Activated naive CD4-positive, alpha-beta T cell treated with anti-CD3 and anti-CD28 coated beads, Interleukin-2, amount 50 U/mL, for 24 hours (primary cell): ENCODE data around the gene ERC1.

Experiments
- H3K27ac Mint-ChIP-seq: one replicate; pipeline ENCODE4 v1.8.0; 2021; ENCODE audit warnings: mild to moderate bottlenecking, mixed read lengths
- H3K27me3 Mint-ChIP-seq: one replicate; pipeline ENCODE4 v1.8.0; 2021; ENCODE audit warnings: mixed read lengths
- H3K36me3 Mint-ChIP-seq: one replicate; pipeline ENCODE4 v1.8.0; 2021; ENCODE audit warnings: mixed read lengths
- H3K4me1 Mint-ChIP-seq: one replicate; pipeline ENCODE4 v1.8.0; 2021; ENCODE audit warnings: mixed read lengths
- H3K4me3 Mint-ChIP-seq: one replicate; pipeline ENCODE4 v1.8.0; 2021; ENCODE audit warnings: mild to moderate bottlenecking, mixed read lengths
- H3K9me3 Mint-ChIP-seq: one replicate; pipeline ENCODE4 v1.8.0; 2021; ENCODE audit warnings: mixed read lengths

The ERC1 gene

GRCh38 chr12:1435044-1435443, 444.0 kb downstream of the ERC1 start:
- no peak overlapping the region for H3K27ac Mint-ChIP-seq
- H3K4me3 Mint-ChIP-seq = no peak overlapping the region
- H3K36me3 Mint-ChIP-seq = peaks cover 2% of the 10 kb centered on the region
- H3K9me3 Mint-ChIP-seq = no peaks in the 10 kb centered on the region
- H3K27me3 Mint-ChIP-seq = no peaks in the 10 kb centered on the region
- H3K4me1 Mint-ChIP-seq = no peaks in the 10 kb centered on the region

DNA sequence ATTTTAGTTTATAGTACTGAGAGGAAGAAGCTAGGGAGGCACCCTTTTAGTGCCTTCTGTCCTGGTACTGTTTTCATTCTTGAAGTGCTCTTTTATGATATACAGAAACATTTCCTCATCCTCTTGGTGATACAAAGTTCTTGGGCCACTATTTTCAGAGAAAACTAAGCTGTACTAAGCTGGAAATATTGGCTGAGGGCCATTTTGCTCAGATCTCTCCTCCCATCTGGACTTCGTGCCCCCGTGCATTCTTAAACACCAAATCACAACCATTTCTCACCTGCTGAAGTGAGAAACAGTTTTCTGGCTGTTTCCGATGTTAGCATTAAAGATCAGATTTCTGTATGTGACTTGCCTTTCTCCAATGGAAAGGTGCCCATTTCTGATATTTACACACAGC, 444.4 kb downstream of the ERC1 start:
- no peak overlapping the region for H3K27ac Mint-ChIP-seq
- no peak overlapping the region for H3K4me3 Mint-ChIP-seq
- H3K4me1 Mint-ChIP-seq = no peaks in the 10 kb centered on the region
- H3K9me3 Mint-ChIP-seq = no peaks in the 10 kb centered on the region
- H3K27me3 Mint-ChIP-seq = no peaks in the 10 kb centered on the region
- peaks cover 2% of the 10 kb centered on the region for H3K36me3 Mint-ChIP-seq

DNA sequence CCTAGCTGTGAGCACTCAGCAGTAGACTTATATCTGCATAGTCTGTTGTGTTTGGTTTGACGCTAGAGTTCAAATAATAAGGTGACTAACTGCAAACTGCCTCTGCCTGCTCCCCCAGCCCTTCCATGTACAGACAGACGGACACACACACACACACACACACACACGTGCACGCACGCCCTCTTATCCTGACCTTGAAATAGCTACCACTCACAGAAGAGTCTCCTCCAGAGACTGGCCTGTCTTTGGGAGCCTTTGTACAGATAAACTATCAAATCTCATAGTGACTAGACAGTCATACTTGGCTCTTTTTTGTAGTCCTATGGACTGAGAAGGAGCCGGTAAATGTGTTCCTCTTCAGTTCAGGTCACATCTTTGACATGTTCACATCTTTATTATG, 445.0 kb downstream of the ERC1 start:
- Mint-ChIP-seq H3K4me1 (no peaks in the 10 kb centered on the region), H3K4me3 (no peak overlapping the region), H3K27me3 (no peaks in the 10 kb centered on the region), H3K36me3 (peaks cover 2% of the 10 kb centered on the region), H3K9me3 (no peaks in the 10 kb centered on the region), H3K27ac (no peak overlapping the region)

- H3K27me3 Mint-ChIP-seq = no peaks in the 10 kb centered on the region
- peaks cover 2% of the 10 kb centered on the region for H3K36me3 Mint-ChIP-seq
- no peak overlapping the region for H3K4me3 Mint-ChIP-seq
- H3K27ac Mint-ChIP-seq = no peak overlapping the region
- H3K4me1 Mint-ChIP-seq = no peaks in the 10 kb centered on the region
- no peaks in the 10 kb centered on the region for H3K9me3 Mint-ChIP-seq
Measured at GRCh38 chr12:1436981-1437380, 446.0 kb downstream of the ERC1 start.

DNA sequence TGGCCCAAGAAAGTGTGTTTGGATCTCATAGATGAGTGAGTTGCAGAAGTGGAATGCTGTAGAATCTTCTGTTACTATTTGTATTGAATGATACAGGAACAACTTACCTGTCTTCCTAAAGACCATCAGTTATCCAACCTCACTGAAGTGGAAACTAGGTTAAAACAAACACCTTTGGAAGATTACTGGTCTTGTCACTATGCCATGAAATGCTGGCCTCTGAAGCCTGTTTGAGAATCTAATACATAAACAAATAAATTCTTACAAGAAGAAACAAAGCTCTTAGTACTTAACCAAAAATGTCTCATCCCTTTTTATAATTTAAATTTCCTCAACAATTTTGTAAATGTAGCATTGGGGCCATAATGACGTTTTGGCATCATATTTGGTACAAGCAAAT, 448.2 kb downstream of the ERC1 start:
- H3K36me3 Mint-ChIP-seq = peaks cover 2% of the 10 kb centered on the region
- H3K4me3 Mint-ChIP-seq = no peak overlapping the region
- no peak overlapping the region for H3K27ac Mint-ChIP-seq
- no peaks in the 10 kb centered on the region for H3K4me1 Mint-ChIP-seq
- no peaks in the 10 kb centered on the region for H3K27me3 Mint-ChIP-seq
- no peaks in the 10 kb centered on the region for H3K9me3 Mint-ChIP-seq

DNA sequence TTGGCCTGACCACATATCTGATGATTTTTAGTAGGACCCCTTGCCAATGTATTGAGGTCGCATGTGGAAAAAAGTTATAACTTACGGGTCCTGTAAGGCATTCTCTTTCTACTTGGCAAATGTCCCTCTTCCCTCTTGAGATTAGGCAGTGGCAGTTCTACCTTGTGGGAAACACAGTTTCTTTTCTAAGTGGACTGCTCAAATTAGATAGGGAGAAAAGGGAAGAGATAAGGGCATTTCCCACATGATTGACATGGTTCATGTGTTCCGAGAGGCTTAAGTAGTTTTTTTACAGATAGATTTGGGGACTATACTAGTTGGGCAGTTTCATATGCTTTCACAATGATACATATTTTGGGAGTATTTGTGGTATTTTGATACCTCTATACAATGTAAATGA, 448.7 kb downstream of the ERC1 start:
- H3K9me3 Mint-ChIP-seq = no peaks in the 10 kb centered on the region
- H3K27ac Mint-ChIP-seq = no peak overlapping the region
- no peak overlapping the region for H3K4me3 Mint-ChIP-seq
- H3K4me1 Mint-ChIP-seq = no peaks in the 10 kb centered on the region
- peaks cover 2% of the 10 kb centered on the region for H3K36me3 Mint-ChIP-seq
- no peaks in the 10 kb centered on the region for H3K27me3 Mint-ChIP-seq

DNA sequence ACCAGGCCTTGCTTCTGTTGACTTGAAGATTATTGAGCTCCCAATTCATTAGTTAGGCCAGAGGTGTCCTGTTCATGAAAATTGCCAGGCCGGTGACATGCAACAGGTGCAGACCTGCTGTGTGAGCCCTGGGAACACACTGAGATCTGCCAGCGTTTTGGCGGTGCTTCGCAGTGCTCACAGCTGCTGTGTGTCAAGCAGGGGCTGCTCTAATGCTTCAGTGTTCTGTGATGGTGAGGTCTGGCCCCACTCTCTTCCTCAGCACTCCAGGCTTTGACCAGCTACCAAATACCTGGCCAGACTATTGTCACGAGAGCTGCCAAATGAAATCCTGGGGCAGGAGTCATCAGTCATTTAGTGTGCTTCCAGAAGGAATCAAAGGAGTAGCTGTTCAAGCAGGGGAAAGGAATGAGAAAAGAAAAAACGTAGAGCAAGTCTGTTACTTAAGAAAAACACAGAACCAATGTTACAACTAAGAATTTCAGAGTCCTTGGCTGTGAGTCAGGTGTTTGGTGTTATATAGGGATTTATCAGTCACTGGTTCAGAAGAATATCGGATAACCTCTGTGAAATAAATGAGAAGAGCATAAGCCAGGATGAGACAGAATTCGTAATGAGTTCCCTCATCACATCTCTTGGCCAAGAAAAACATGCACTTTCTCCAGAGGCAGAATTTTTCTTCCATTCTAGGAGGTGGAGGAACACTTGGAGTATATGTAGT, 452.6 kb downstream of the ERC1 start:
- no peaks in the 10 kb centered on the region for H3K4me1 Mint-ChIP-seq
- H3K36me3 Mint-ChIP-seq = peaks cover 18% of the 10 kb centered on the region
- no peaks in the 10 kb centered on the region for H3K9me3 Mint-ChIP-seq
- H3K27ac Mint-ChIP-seq = no peak overlapping the region
- H3K27me3 Mint-ChIP-seq = no peaks in the 10 kb centered on the region
- H3K4me3 Mint-ChIP-seq = no peak overlapping the region

DNA sequence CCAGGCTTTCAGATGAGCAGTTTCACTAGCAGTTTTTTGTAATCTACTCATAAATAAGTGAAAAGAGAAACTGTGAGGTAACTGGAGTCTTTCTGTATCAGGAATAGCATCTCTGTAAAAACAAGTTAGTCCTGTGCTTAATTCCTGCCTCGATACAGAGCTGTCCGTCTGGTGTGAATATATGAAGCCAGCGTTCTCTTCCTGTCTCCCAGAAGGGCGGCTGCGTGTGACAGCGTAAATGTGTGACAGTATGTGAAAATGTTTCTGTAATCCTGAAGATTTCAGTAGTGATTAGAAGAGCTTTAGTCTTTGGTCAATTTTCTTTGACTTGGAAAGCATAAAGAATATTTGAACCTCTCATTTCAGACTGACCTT, 453.1 kb downstream of the ERC1 start:
- Mint-ChIP-seq H3K27ac (no peak overlapping the region), H3K36me3 (peaks cover 18% of the 10 kb centered on the region), H3K9me3 (no peaks in the 10 kb centered on the region), H3K27me3 (no peaks in the 10 kb centered on the region), H3K4me3 (no peak overlapping the region), H3K4me1 (no peaks in the 10 kb centered on the region)

- Mint-ChIP-seq H3K4me1 (no peaks in the 10 kb centered on the region), H3K27ac (no peak overlapping the region), H3K9me3 (no peaks in the 10 kb centered on the region), H3K36me3 (peaks cover 20% of the 10 kb centered on the region), H3K27me3 (no peaks in the 10 kb centered on the region), H3K4me3 (no peak overlapping the region)
Measured at GRCh38 chr12:1445807-1446206, 454.8 kb downstream of the ERC1 start.

DNA sequence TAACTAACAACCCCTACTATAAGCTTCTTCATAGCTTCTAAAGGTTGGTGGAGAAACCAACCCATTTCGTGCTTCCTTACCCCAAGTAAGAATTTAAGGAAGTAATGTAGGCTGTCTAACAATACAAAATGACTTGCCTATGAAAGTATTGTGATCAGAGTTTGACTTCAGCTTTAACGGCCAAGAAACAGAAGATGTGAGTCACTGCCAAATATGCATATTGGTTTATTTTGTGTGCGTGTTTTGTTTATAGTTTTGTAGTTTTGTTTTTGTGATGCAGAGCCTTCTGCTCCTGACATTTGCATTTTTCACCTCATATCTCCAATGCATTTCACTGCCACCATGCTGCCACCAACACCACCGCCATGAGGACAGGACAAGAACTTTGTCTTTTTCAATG, 457.3 kb downstream of the ERC1 start:
- Mint-ChIP-seq H3K27me3 (no peaks in the 10 kb centered on the region), H3K4me1 (no peaks in the 10 kb centered on the region)

GRCh38 chr12:1453810-1454209, 462.8 kb downstream of the ERC1 start:
- Mint-ChIP-seq H3K4me1 (no peaks in the 10 kb centered on the region), H3K36me3 (peaks cover 22% of the 10 kb centered on the region), H3K27ac (no peak overlapping the region), H3K9me3 (no peaks in the 10 kb centered on the region), H3K4me3 (no peak overlapping the region), H3K27me3 (no peaks in the 10 kb centered on the region)

More for the DNA sequence above, 457.3 kb downstream of the ERC1 start:
- peaks cover 33% of the 10 kb centered on the region for H3K36me3 Mint-ChIP-seq
- H3K4me3 Mint-ChIP-seq = no peak overlapping the region
- no peak overlapping the region for H3K27ac Mint-ChIP-seq
- H3K9me3 Mint-ChIP-seq = no peaks in the 10 kb centered on the region

GRCh38 chr12:1456885-1457284, 465.9 kb downstream of the ERC1 start:
- Mint-ChIP-seq H3K27me3 (no peaks in the 10 kb centered on the region), H3K36me3 (peaks cover 17% of the 10 kb centered on the region), H3K4me1 (no peaks in the 10 kb centered on the region), H3K27ac (no peak overlapping the region), H3K9me3 (no peaks in the 10 kb centered on the region), H3K4me3 (no peak overlapping the region)

- H3K4me1 Mint-ChIP-seq = no peaks in the 10 kb centered on the region
- H3K27ac Mint-ChIP-seq = no peak overlapping the region
- peaks cover 12% of the 10 kb centered on the region for H3K36me3 Mint-ChIP-seq
- no peaks in the 10 kb centered on the region for H3K27me3 Mint-ChIP-seq
- H3K9me3 Mint-ChIP-seq = no peaks in the 10 kb centered on the region
- no peak overlapping the region for H3K4me3 Mint-ChIP-seq
Measured at GRCh38 chr12:1457901-1458300, 466.9 kb downstream of the ERC1 start.

DNA sequence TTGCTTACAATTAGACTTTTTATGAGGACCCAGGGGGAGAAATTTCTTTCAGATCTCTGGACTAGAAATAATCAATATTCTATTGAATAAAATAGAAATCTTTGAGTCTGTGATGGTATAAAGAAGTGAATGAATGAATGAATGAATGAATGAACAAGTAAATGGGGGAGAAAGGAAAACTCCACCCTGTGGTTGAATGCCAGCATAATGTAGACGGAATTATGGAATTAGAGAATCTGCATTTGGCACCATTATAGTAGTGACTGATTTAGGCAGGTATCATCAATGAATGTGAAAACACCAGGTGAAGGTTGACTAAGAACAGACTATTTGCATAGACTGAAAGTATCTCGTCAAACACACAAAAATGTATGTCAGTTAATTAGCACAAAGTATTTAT, 468.3 kb downstream of the ERC1 start:
- no peaks in the 10 kb centered on the region for H3K9me3 Mint-ChIP-seq
- no peak overlapping the region for H3K4me3 Mint-ChIP-seq
- no peak overlapping the region for H3K27ac Mint-ChIP-seq
- H3K27me3 Mint-ChIP-seq = no peaks in the 10 kb centered on the region
- no peaks in the 10 kb centered on the region for H3K4me1 Mint-ChIP-seq
- H3K36me3 Mint-ChIP-seq = peaks cover 8% of the 10 kb centered on the region

DNA sequence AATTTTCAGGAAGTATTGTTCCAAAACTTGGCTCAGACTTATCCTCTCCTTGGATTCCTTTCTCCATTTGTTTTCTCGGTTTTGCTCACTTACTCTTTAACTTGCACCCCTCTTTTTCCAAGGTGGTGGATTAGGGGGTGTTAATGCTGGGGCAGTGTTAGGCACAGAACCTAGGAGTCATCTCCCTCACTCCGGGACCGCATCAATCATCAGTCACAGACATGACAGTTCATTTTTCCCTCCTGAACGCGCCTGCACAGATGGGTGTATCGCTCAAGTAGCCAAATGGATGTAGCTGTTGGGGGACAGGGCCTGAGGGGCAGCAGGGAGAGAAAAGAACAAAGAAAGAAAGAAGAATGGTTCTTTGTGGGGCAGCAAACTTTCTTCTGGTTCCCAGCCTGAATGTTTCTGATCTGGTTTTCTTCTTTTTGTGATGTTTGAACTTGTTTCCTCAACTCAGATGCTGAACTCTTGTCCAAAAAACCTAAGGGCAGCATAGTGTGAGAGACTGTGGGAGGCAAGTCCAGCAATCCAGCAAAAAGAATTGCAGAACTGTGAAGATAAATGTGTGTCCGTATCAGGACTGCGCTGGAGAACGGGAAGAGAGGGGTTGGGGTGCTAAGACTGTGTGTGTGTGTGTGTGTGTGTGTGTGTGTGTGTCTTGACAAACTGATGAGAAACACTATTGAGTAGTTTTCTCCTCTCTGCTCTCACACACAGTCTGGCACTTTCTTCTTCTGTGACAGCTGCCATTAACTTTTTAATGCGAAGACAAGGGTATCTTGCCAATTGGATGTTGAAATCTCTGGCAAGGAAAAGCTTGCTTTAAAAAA, 472.3 kb downstream of the ERC1 start:
- peaks cover 14% of the 10 kb centered on the region for H3K36me3 Mint-ChIP-seq
- no peaks in the 10 kb centered on the region for H3K9me3 Mint-ChIP-seq
- no peak overlapping the region for H3K4me3 Mint-ChIP-seq
- H3K4me1 Mint-ChIP-seq = no peaks in the 10 kb centered on the region
- H3K27ac Mint-ChIP-seq = no peak overlapping the region
- no peaks in the 10 kb centered on the region for H3K27me3 Mint-ChIP-seq

DNA sequence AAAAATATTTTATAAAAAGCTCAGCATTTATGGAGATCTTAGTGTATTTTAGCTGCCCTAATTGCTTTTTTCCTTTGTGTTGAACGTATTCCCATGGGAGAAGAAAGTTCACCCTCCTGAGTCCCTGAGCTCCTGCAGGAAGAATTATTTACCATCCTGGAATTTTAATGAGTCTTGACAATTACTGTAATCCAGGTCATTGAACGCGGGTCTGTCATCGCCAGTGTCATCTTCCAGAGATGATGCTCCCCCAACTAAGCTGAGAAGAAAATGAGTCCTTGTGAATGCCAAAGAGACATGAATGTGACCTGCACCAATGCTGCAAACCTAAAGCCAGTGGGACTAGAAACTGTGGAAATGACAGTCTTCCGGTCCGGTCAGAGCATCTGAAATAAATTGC, 473.9 kb downstream of the ERC1 start:
- Mint-ChIP-seq H3K36me3 (peaks cover 13% of the 10 kb centered on the region), H3K4me3 (no peak overlapping the region), H3K27me3 (no peaks in the 10 kb centered on the region), H3K9me3 (no peaks in the 10 kb centered on the region), H3K27ac (no peak overlapping the region), H3K4me1 (no peaks in the 10 kb centered on the region)
